HepG2 (cell line): Measurements from ENCODE around the gene ITGB5. TPM values are rescaled to one million over a fixed set of nuclear protein-coding genes. Genes with fewer than 3 reads are reported as not detected.

Experiments used
- AHR ChIP-seq: IDR thresholded peaks from 2 replicates; pipeline ENCODE4 v1.6.1; 2018; ENCODE audit warnings: missing genetic modification reagents, missing compliant biosample characterization
- BCL6 ChIP-seq: IDR thresholded peaks from 2 replicates; pipeline ENCODE4 v1.6.1; 2016; ENCODE audit warnings: missing genetic modification reagents, missing compliant biosample characterization
- CENPT ChIP-seq: sonication (generic); formaldehyde crosslinking; IDR thresholded peaks from 2 replicates; pipeline ENCODE4 v1.8.0; 2022; ENCODE audit warnings: low read depth, mild to moderate bottlenecking, moderate library complexity, missing genetic modification reagents
- EZH2 ChIP-seq: conservative IDR thresholded peaks from 2 replicates; pipeline ENCODE4 v1.6.1; 2012; ENCODE audit warnings: mild to moderate bottlenecking, low read depth, low read length, moderate library complexity
- ISL2 ChIP-seq: sonication (generic); formaldehyde crosslinking; IDR thresholded peaks from 2 replicates; pipeline ENCODE4 v1.5.0; 2020; ENCODE audit warnings: missing genetic modification reagents
- KMT2B ChIP-seq: IDR thresholded peaks from 2 replicates; pipeline ENCODE4 v1.6.1; 2016; ENCODE audit warnings: missing genetic modification reagents, missing compliant biosample characterization
- MLXIP ChIP-seq: sonication (generic); formaldehyde crosslinking; IDR thresholded peaks from 2 replicates; pipeline ENCODE4 v1.9.0; 2021; ENCODE audit warnings: missing genetic modification reagents, borderline replicate concordance
- NFIB ChIP-seq: sonication (generic); formaldehyde crosslinking; IDR thresholded peaks from 2 replicates; pipeline ENCODE4 v1.9.0; 2021; ENCODE audit warnings: missing genetic modification reagents, mild to moderate bottlenecking, borderline replicate concordance
- PCBP1 ChIP-seq: fragments of 200-400 bp; formaldehyde crosslinking; IDR thresholded peaks from 2 replicates; pipeline ENCODE4 v1.6.1; 2017; ENCODE audit warnings: mild to moderate bottlenecking, low read depth, low read length, borderline replicate concordance
- POLR2G ChIP-seq: fragments of 200-400 bp; formaldehyde crosslinking; IDR thresholded peaks from 2 replicates; pipeline ENCODE4 v1.6.1; 2018; ENCODE audit warnings: mild to moderate bottlenecking, low read depth, low read length, moderate library complexity
- SP1 ChIP-seq, 2 experiments: fragments of 450-650 bp in 1 of 2; sonication (generic) in 1 of 2; formaldehyde crosslinking in 1 of 2; IDR thresholded peaks; 2 replicates each; pipeline versions ENCODE4 v1.4.0 to v1.6.1; 2016 to 2020; ENCODE audit warnings: missing genetic modification reagents in 1 of 2
- SP4 ChIP-seq: sonication (generic); formaldehyde crosslinking; IDR thresholded peaks from 2 replicates; pipeline ENCODE4 v1.8.1; 2023; ENCODE audit warnings: mild to moderate bottlenecking, missing genetic modification reagents
- ZFY ChIP-seq: sonication (generic); formaldehyde crosslinking; IDR thresholded peaks from 2 replicates; pipeline ENCODE4 v1.4.0; 2020; ENCODE audit warnings: missing genetic modification reagents
- ZNF274 ChIP-seq: sonication (generic); formaldehyde crosslinking; IDR thresholded peaks from 2 replicates; pipeline ENCODE4 v1.5.1; 2020; ENCODE audit warnings: mild to moderate bottlenecking, missing genetic modification reagents
- ZNF451 ChIP-seq: sonication (generic); formaldehyde crosslinking; IDR thresholded peaks from 2 replicates; pipeline ENCODE4 v1.5.0; 2020; ENCODE audit warnings: mild to moderate bottlenecking, missing genetic modification reagents
- ZNF589 ChIP-seq: sonication (generic); formaldehyde crosslinking; conservative IDR thresholded peaks from 2 replicates; pipeline ENCODE4 v1.8.0; 2022; ENCODE audit warnings: mild to moderate bottlenecking, moderate library complexity, missing genetic modification reagents
- ZNF691 ChIP-seq: sonication (generic); formaldehyde crosslinking; IDR thresholded peaks from 2 replicates; pipeline ENCODE4 v1.4.0; 2020; ENCODE audit warnings: missing genetic modification reagents, low read depth, mild to moderate bottlenecking, borderline replicate concordance
- ZNF766 ChIP-seq: sonication (generic); formaldehyde crosslinking; IDR thresholded peaks from 2 replicates; pipeline ENCODE4 v1.5.0; 2020; ENCODE audit warnings: missing genetic modification reagents, borderline replicate concordance
- ZNF776 ChIP-seq: sonication (generic); formaldehyde crosslinking; IDR thresholded peaks from 2 replicates; pipeline ENCODE4 v1.4.0; 2020; ENCODE audit warnings: mild to moderate bottlenecking, missing genetic modification reagents
- ZNF879 ChIP-seq: sonication (generic); formaldehyde crosslinking; IDR thresholded peaks from 2 replicates; pipeline ENCODE4 v1.8.1; 2023; ENCODE audit warnings: missing genetic modification reagents
- polyA plus RNA-seq, 8 experiments: library from polyadenylated mRNA; depleted of rRNA in 3 of 8; stranded (reverse) in 7 of 8; unstranded in 1 of 8; fragments of >200 nt; fragmentation: Illumina TruSeq in 4 of 8; extraction: Trizol in 4 of 8; gene quantifications; 2 replicates each; pipeline versions ENCODE4 v1.2.1 to v1.2.3, GENCODE V29; 2011 to 2016; ENCODE audit warnings: low read depth in 4 of 8, missing spikeins in 1 of 8, mixed read lengths in 1 of 8; ENCODE audit not compliant: insufficient read depth in 1 of 8
- total RNA-seq, 5 experiments: library from RNA; depleted of rRNA; stranded (reverse); fragments of >200 nt; fragmentation: Illumina TruSeq; extraction: Trizol; gene quantifications; 2 replicates each; pipeline ENCODE4 v1.2.3, GENCODE V29; 2016; ENCODE audit warnings: low read depth in 1 of 5
- TF ChIP-seq, protein P1 (sequence below): IDR thresholded peaks from 2 replicates; pipeline ENCODE4 v1.6.1; 2016; ENCODE audit warnings: mild to moderate bottlenecking, missing biosample characterization, missing genetic modification reagents
- TF ChIP-seq, protein P2 (sequence below): sonication (generic); formaldehyde crosslinking; IDR thresholded peaks from 2 replicates; pipeline ENCODE4 v1.4.0; 2020; ENCODE audit warnings: missing genetic modification reagents

The ITGB5 gene
- total and polyA plus RNA-seq, 2 of the 13 experiments (the other 11 are each of a cell fraction or from before 2014, with no cell fraction given), result 74.1 to 343 TPM

GRCh38 chr3:124887177-124887931, at the start of gene ITGB5 (continued):
- TF ChIP-seq ZNF766 (CRISPR knock-in tag) (peak; percentile 67; the same call in 1 of the 2 replicates), BCL6 (CRISPR knock-in tag) (peak; percentile 17; the same call in 1 of the 2 replicates), ZNF879 (CRISPR knock-in tag) (no peak), MLXIP (CRISPR knock-in tag) (no peak), ZFY (CRISPR knock-in tag) (peak; percentile 75), NFIB (no peak), KMT2B (CRISPR knock-in tag) (0 out of 2 replicates have a peak, but pooled peaks have one; percentile 44), EZH2 (no peak), ZNF274 (CRISPR knock-in tag) (peak; percentile 79), POLR2G (peak; percentile 49), ZNF776 (CRISPR knock-in tag) (no peak; the same call in 1 of the 2 replicates), CENPT (no peak), ZNF451 (CRISPR knock-in tag) (peak; percentile 37; the same call in 1 of the 2 replicates), SP1 (IDR thresholded peaks at IDR 0.05) (no peak), SP1 (CRISPR knock-in tag; IDR thresholded peaks at IDR 0.05) (no peak; the same call in 1 of the 2 replicates), SP4 (CRISPR knock-in tag) (peak; percentile 57; the same call in 1 of the 2 replicates), PCBP1 (no peak), AHR (0 out of 2 replicates have a peak, but pooled peaks have one; percentile 9), ZNF691 (peak; percentile 82), ZNF589 (peak; percentile 72), ISL2 (CRISPR knock-in tag) (peak; percentile 60)
- TF ChIP-seq, protein P1, sequence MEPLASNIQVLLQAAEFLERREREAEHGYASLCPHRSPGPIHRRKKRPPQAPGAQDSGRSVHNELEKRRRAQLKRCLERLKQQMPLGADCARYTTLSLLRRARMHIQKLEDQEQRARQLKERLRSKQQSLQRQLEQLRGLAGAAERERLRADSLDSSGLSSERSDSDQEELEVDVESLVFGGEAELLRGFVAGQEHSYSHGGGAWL (CRISPR knock-in tag), result peak; percentile 71; the same call in 1 of the 2 replicates
- TF ChIP-seq, protein P2, sequence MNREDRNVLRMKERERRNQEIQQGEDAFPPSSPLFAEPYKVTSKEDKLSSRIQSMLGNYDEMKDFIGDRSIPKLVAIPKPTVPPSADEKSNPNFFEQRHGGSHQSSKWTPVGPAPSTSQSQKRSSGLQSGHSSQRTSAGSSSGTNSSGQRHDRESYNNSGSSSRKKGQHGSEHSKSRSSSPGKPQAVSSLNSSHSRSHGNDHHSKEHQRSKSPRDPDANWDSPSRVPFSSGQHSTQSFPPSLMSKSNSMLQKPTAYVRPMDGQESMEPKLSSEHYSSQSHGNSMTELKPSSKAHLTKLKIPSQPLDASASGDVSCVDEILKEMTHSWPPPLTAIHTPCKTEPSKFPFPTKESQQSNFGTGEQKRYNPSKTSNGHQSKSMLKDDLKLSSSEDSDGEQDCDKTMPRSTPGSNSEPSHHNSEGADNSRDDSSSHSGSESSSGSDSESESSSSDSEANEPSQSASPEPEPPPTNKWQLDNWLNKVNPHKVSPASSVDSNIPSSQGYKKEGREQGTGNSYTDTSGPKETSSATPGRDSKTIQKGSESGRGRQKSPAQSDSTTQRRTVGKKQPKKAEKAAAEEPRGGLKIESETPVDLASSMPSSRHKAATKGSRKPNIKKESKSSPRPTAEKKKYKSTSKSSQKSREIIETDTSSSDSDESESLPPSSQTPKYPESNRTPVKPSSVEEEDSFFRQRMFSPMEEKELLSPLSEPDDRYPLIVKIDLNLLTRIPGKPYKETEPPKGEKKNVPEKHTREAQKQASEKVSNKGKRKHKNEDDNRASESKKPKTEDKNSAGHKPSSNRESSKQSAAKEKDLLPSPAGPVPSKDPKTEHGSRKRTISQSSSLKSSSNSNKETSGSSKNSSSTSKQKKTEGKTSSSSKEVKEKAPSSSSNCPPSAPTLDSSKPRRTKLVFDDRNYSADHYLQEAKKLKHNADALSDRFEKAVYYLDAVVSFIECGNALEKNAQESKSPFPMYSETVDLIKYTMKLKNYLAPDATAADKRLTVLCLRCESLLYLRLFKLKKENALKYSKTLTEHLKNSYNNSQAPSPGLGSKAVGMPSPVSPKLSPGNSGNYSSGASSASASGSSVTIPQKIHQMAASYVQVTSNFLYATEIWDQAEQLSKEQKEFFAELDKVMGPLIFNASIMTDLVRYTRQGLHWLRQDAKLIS (CRISPR knock-in tag), result no peak; the same call in 1 of the 2 replicates
